OCI-LY7 (cell line): ENCODE data around the gene CR1L. TPM values are rescaled to one million over a fixed set of nuclear protein-coding genes. Genes with fewer than 3 reads are reported as not detected.

Source experiments
- BruUV-seq: library from RNA; stranded (reverse); fragments of 400-500 nt; replicated peaks from 2 replicates; lab custom pipeline; 2021; lab: Mats Ljungman, UMichigan
- CTCF ChIA-PET: fragments of 300-600 bp; sonication (Branson Sonifier 250); formaldehyde crosslinking; loops from one replicate; lab custom pipeline; 2022; ENCODE audit warnings: antibody characterized with exemption; ENCODE audit not compliant: unreplicated experiment; lab: Charles Lee
- POLR2A ChIA-PET: fragments of 300-600 bp; sonication (Branson Sonifier 250); formaldehyde crosslinking; loops from one replicate; lab custom pipeline; 2022; ENCODE audit warnings: antibody characterized with exemption; lab: Charles Lee
- DNase-seq: peaks from one replicate; pipeline ENCODE4 v3.0.0-alpha.2; 2015; ENCODE audit warnings: low spot score
- H2AFZ ChIP-seq: fragments of 200-600 bp; sonication (generic), shearing (Covaris generic); 2 replicates; pipeline ENCODE4 v1.6.1; 2014; ENCODE audit warnings: mild to moderate bottlenecking, antibody characterized with exemption, low read length, moderate library complexity
- H3K27ac ChIP-seq: fragments of 200-600 bp; sonication (generic); 2 replicates; pipeline ENCODE4 v1.5.1; 2014; ENCODE audit warnings: mixed run types, low read depth, mild to moderate bottlenecking, moderate library complexity, low read length, inconsistent platforms; ENCODE audit not compliant: poor library complexity, severe bottlenecking
- H3K36me3 ChIP-seq: fragments of 200-600 bp; sonication (generic); 2 replicates; pipeline ENCODE4 v1.6.1; 2014; ENCODE audit warnings: mild to moderate bottlenecking, antibody characterized with exemption, low read length, moderate library complexity, mixed read lengths; ENCODE audit not compliant: insufficient read depth
- H3K4me1 ChIP-seq: fragments of 200-600 bp; sonication (generic); 2 replicates; pipeline ENCODE4 v1.5.1; 2014; ENCODE audit warnings: mild to moderate bottlenecking, low read length; ENCODE audit not compliant: insufficient read depth, poor library complexity, severe bottlenecking
- H3K4me2 ChIP-seq: fragments of 200-600 bp; sonication (generic); 2 replicates; pipeline ENCODE4 v1.6.1; 2014; ENCODE audit warnings: mild to moderate bottlenecking, low read length
- H3K4me3 ChIP-seq: fragments of 200-600 bp; sonication (generic); 2 replicates; pipeline ENCODE4 v1.5.1; 2014; ENCODE audit warnings: mild to moderate bottlenecking, low read depth, low read length; ENCODE audit not compliant: poor library complexity, severe bottlenecking
- H3K79me2 ChIP-seq: fragments of 200-600 bp; sonication (generic); 2 replicates; pipeline ENCODE4 v1.6.1; 2016; ENCODE audit warnings: low read depth, mild to moderate bottlenecking, low read length, moderate library complexity, mixed read lengths; ENCODE audit not compliant: insufficient read depth
- H3K9me2 ChIP-seq: fragments of 200-600 bp; sonication (generic); 2 replicates; pipeline ENCODE4 v1.6.1; 2016; ENCODE audit warnings: mild to moderate bottlenecking, low read length, mixed read lengths; ENCODE audit not compliant: insufficient read depth
- H3K9me3 ChIP-seq: fragments of 200-600 bp; sonication (generic); 2 replicates; pipeline ENCODE4 v1.6.1; 2014; ENCODE audit warnings: mild to moderate bottlenecking, mixed run types, low read length, mixed read lengths
- H4K20me1 ChIP-seq: fragments of 200-600 bp; sonication (generic); 2 replicates; pipeline ENCODE4 v1.6.1; 2014; ENCODE audit warnings: mild to moderate bottlenecking, antibody characterized with exemption, low read length, moderate library complexity, mixed read lengths; ENCODE audit not compliant: insufficient read depth
- EZH2phosphoT487 ChIP-seq: fragments of 200-600 bp; sonication (generic); IDR thresholded peaks from 2 replicates; pipeline ENCODE4 v1.6.1; 2018; ENCODE audit warnings: low read depth, borderline replicate concordance, mild to moderate bottlenecking, mixed run types, antibody characterized with exemption, low read length, moderate library complexity, mixed read lengths
- intact Hi-C: fragments of 100-400 bp; cut with micrococcal nuclease; formaldehyde crosslinking; loops from one replicate; pipeline ENCODE4 v1.10.0; 2022; ENCODE audit not compliant: unreplicated experiment
- total RNA-seq, 2 experiments: library from RNA; depleted of rRNA in 1 of 2; stranded (reverse); fragments of >200 nt in 1 of 2; shearing (Covaris generic) in 1 of 2; gene quantifications; 2 replicates each; pipeline ENCODE4 v1.2.3, GENCODE V29; 2014 to 2022
- TF ChIP-seq, protein P1 (sequence below): fragments of 200-600 bp; sonication (generic); conservative IDR thresholded peaks from 2 replicates; pipeline ENCODE4 v1.5.1; 2014; ENCODE audit warnings: mild to moderate bottlenecking, antibody characterized with exemption, low read length, moderate library complexity, mixed read lengths

Gene CR1L
- total RNA-seq, 2 experiments from 2014 or later, result not detected

DNA sequence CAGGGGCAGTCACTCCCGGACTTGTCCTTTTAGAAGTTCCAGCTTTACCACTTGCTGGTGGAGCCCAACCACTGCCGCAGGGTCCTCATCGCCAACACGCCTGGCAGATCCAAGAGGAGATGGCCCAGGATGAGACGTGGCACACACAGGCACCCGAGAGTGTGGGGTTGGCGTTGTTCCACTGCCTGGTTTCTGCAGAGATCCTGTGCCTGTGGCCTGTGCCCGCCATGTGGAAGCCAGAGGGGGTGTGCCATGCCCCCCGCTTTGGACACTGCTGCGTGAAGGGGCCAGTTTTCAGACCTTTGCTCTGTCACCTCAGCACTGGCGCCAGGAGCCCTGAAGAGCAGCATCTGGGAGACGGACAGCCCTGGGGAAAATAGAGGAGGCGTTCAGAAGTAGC is 117.7 kb downstream of the CR1L start:
- Histone ChIP-seq H3K4me1 (no peaks in the 10 kb centered on the region), H3K4me3 (no peak overlapping the region), H3K27ac (no peak overlapping the region), H2AFZ (no peak overlapping the region), H3K79me2 (peaks cover 10% of the 10 kb centered on the region; the same call in 1 of the 2 replicates), H3K9me2 (no peaks in the 10 kb centered on the region), H3K4me2 (no peak overlapping the region), H4K20me1 (no peaks in the 10 kb centered on the region), H3K36me3 (peaks cover 99% of the 10 kb centered on the region), H3K9me3 (peaks cover 20% of the 10 kb centered on the region)
- POLR2A ChIA-PET, result no interaction called here
- no TSS peak for BruUV-seq
- TF ChIP-seq, protein P1, sequence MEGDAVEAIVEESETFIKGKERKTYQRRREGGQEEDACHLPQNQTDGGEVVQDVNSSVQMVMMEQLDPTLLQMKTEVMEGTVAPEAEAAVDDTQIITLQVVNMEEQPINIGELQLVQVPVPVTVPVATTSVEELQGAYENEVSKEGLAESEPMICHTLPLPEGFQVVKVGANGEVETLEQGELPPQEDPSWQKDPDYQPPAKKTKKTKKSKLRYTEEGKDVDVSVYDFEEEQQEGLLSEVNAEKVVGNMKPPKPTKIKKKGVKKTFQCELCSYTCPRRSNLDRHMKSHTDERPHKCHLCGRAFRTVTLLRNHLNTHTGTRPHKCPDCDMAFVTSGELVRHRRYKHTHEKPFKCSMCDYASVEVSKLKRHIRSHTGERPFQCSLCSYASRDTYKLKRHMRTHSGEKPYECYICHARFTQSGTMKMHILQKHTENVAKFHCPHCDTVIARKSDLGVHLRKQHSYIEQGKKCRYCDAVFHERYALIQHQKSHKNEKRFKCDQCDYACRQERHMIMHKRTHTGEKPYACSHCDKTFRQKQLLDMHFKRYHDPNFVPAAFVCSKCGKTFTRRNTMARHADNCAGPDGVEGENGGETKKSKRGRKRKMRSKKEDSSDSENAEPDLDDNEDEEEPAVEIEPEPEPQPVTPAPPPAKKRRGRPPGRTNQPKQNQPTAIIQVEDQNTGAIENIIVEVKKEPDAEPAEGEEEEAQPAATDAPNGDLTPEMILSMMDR, result no peak
- no peak for TF ChIP-seq EZH2phosphoT487
- intact Hi-C loops, result no loop called here
- no peak for DNase-seq
- CTCF ChIA-PET, result no interaction called here

DNA sequence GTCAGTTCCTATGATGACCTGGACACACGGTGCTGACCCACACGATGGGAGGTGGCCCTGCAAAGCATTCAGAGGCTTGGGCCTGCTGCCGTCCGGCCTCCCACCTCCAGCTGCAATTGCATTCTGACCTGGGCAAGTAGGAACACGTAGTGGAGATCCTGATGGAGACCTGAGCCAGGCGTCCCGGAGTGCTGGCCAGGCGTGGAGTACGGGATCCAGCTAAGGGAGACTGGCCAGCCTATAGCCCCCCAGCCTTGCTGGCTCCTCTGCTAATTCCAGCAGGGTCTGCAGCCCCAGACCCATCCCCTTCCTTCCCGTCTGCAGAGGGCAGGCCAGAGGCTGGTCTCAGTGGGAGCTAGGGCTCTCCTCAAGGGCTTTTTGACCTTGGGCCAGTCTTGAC is 118.2 kb downstream of the CR1L start:
- Histone ChIP-seq H3K4me1 (no peaks in the 10 kb centered on the region), H3K27ac (no peak overlapping the region), H3K36me3 (peaks cover 99% of the 10 kb centered on the region), H4K20me1 (no peaks in the 10 kb centered on the region), H2AFZ (no peak overlapping the region), H3K79me2 (peaks cover 6% of the 10 kb centered on the region; the same call in 1 of the 2 replicates), H3K4me3 (no peak overlapping the region), H3K9me3 (peaks cover 20% of the 10 kb centered on the region), H3K4me2 (no peak overlapping the region), H3K9me2 (no peaks in the 10 kb centered on the region)
- intact Hi-C loops, result no loop called here
- POLR2A ChIA-PET, result no interaction called here
- BruUV-seq, result no TSS peak
- DNase-seq, result no peak
- CTCF ChIA-PET, result no interaction called here
- TF ChIP-seq, protein P1, result no peak

DNA sequence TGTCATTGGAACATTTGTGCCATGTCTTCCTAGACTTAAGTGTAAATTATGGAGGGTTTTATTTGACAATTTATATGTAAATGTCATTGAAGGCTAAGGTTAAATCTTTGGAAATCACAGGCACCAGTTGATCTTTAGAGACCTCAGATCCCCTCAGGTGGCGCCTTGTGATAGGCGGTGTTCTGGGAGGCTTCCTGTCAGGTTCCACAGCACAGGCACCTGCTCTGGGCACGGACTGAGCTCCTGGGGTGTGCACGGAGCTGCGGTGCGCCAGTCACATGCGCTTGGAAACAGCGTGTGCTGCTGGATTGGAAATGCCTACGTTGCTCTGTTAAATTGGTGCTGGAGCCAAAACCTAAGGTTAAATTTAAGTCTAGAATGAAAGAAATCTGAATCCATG is 119.0 kb downstream of the CR1L start:
- ChIA-PET CTCF (no interaction called here), POLR2A (interaction anchor here (0.5 kb wide), 1 partner anchor 23 kb away, joined by 3 read pairs; no protein-coding TSS in a partner anchor)
- no peak overlapping the region for H3K27ac ChIP-seq
- no peaks in the 10 kb centered on the region for H3K79me2 ChIP-seq
- H3K4me2 ChIP-seq, result no peak overlapping the region
- no peaks in the 10 kb centered on the region for H3K4me1 ChIP-seq
- no peaks in the 10 kb centered on the region for H4K20me1 ChIP-seq
- no peak overlapping the region for H2AFZ ChIP-seq
- no peak for TF ChIP-seq EZH2phosphoT487
- TF ChIP-seq, protein P1, result no peak
- DNase-seq, result no peak
- no peaks in the 10 kb centered on the region for H3K9me2 ChIP-seq
- H3K4me3 ChIP-seq, result no peak overlapping the region
- peaks cover 20% of the 10 kb centered on the region for H3K9me3 ChIP-seq
- intact Hi-C loops, result no loop called here
- no TSS peak for BruUV-seq
- H3K36me3 ChIP-seq, result peaks cover 99% of the 10 kb centered on the region
